HEK293T (cell line): ENCODE results near the gene GNA15.

ENCODE experiments used
- CTCF ChIA-PET: fragments of 350-600 bp; formaldehyde crosslinking; extraction: SDS; loops from one replicate; lab custom pipeline; 2021; ENCODE audit warnings: antibody characterized with exemption, inconsistent platforms; lab: Yijun Ruan, JAX
- POLR2A ChIA-PET: fragments of 350-600 bp; formaldehyde crosslinking; extraction: SDS; loops from one replicate; lab custom pipeline; 2020; ENCODE audit warnings: antibody characterized with exemption, inconsistent platforms; lab: Yijun Ruan, JAX
- DNase-seq: peaks from one replicate; pipeline ENCODE4 v3.0.0; 2012; ENCODE audit warnings: mixed read lengths; ENCODE audit errors: extremely low spot score
- ARNT ChIP-seq: fragments of 450-650 bp; IDR thresholded peaks from 2 replicates; pipeline ENCODE4 v1.6.1; 2017; ENCODE audit warnings: mild to moderate bottlenecking
- BHLHE40 ChIP-seq: fragments of 450-650 bp; IDR thresholded peaks from 2 replicates; pipeline ENCODE4 v1.6.1; 2016; ENCODE audit warnings: mild to moderate bottlenecking, moderate library complexity, borderline replicate concordance
- CTBP1 ChIP-seq: fragments of 450-650 bp; IDR thresholded peaks from 2 replicates; pipeline ENCODE4 v1.6.1; 2016; ENCODE audit warnings: borderline replicate concordance
- ELF4 ChIP-seq: fragments of 450-650 bp; IDR thresholded peaks from 2 replicates; pipeline ENCODE4 v1.6.1; 2017; ENCODE audit warnings: antibody characterized with exemption
- FOXA1 ChIP-seq: fragments of 450-650 bp; IDR thresholded peaks from 2 replicates; pipeline ENCODE4 v1.6.1; 2016; ENCODE audit warnings: mild to moderate bottlenecking
- FOXK2 ChIP-seq: fragments of 450-650 bp; IDR thresholded peaks from 2 replicates; pipeline ENCODE4 v1.6.1; 2016; ENCODE audit warnings: mild to moderate bottlenecking
- FOXM1 ChIP-seq: fragments of 450-650 bp; IDR thresholded peaks from 2 replicates; pipeline ENCODE4 v1.6.1; 2017; ENCODE audit warnings: mild to moderate bottlenecking, borderline replicate concordance
- HDGF ChIP-seq: fragments of 450-650 bp; IDR thresholded peaks from 2 replicates; pipeline ENCODE4 v1.6.1; 2017; ENCODE audit warnings: antibody characterized with exemption, borderline replicate concordance
- L3MBTL2 ChIP-seq: fragments of 450-650 bp; conservative IDR thresholded peaks from 2 replicates; pipeline ENCODE4 v1.6.1; 2016; ENCODE audit warnings: mild to moderate bottlenecking
- LEF1 ChIP-seq: fragments of 450-650 bp; IDR thresholded peaks from 2 replicates; pipeline ENCODE4 v1.6.1; 2017; ENCODE audit warnings: mild to moderate bottlenecking, borderline replicate concordance
- NFRKB ChIP-seq: fragments of 450-650 bp; IDR thresholded peaks from 2 replicates; pipeline ENCODE4 v1.6.1; 2016; ENCODE audit warnings: mild to moderate bottlenecking, moderate library complexity
- SP1 ChIP-seq: fragments of 450-650 bp; IDR thresholded peaks from 2 replicates; pipeline ENCODE4 v1.6.1; 2017
- SUZ12 ChIP-seq: fragments of 450-650 bp; IDR thresholded peaks from 2 replicates; pipeline ENCODE4 v1.6.1; 2016; ENCODE audit warnings: mild to moderate bottlenecking
- TARDBP ChIP-seq: fragments of 450-650 bp; IDR thresholded peaks from 2 replicates; pipeline ENCODE4 v1.6.1; 2016
- ZNF384 ChIP-seq: fragments of 450-650 bp; IDR thresholded peaks from 2 replicates; pipeline ENCODE4 v1.6.1; 2016
- TF ChIP-seq, protein P1 (sequence below): fragments of 450-650 bp; IDR thresholded peaks from 2 replicates; pipeline ENCODE4 v1.6.1; 2016

The GNA15 gene

DNA sequence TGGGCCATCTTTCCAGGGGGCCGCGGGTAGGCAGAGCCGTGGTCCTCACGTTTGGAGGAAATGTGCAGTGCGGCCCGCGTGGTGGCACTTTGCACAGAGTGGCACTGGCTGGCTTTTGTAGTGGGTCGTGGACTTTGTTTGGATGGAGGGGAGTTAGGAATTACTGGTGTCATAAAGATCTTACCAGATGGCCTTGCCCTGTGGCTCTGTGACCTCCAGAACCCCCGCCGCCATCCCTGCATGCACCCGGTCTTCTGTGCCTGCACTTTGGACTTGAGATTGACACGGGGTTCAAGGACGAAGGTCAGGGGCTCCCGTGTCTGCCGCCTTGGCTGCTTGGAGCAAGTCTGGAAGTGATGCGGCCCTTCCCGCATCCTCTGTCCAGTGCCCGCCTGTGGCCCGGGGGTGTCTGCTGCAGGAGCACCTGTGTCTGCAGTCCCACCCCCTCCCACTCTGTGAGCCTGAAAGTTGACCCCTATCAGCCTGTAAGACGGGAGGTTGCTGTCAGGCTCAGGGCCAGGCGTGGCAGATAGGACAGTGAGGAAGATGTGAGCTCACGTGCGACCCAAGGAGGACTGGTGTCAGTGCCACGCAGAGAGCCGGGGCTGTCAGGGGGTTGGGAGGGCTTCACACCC lies 39.4 kb upstream of the GNA15 start:
- no peak for DNase-seq
- ChIA-PET POLR2A (interaction anchor here (1.0 kb wide), 1 partner anchor 8 kb away, joined by 5 read pairs; no protein-coding TSS in a partner anchor), CTCF (interaction anchor here (1.7 kb wide), 1 partner anchor 21 kb away, joined by 4 read pairs; no protein-coding TSS in a partner anchor)

DNA sequence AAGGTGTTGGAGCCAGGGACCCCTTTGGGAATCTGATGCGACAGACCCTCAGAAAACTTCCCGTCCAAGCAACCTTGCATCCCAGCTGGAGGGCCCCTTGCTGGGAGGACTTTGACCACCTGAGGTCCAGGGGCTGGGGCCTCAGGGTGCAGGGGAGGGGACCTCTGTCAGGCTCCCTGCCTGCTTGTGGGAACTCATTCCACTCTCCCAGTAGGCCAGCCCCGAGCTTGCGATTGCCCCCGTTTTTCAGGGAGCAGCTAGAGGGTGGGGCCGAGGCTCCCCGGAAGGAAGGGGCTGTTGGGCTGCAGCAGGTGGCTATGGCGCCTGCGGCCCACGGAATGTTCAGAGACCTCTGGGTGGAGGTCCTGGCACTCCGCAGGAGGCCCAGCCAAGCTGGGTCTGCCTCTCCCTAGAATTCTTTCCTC lies 38.9 kb upstream of the GNA15 start:
- ChIA-PET POLR2A (no interaction called here), CTCF (no interaction called here)
- TF ChIP-seq L3MBTL2 (no peak), TARDBP (no peak), ARNT (no peak), FOXK2 (no peak), CTBP1 (no peak), BHLHE40 (no peak), ZNF384 (no peak), HDGF (no peak), ELF4 (no peak), LEF1 (no peak), FOXM1 (no peak), SUZ12 (no peak)
- TF ChIP-seq, protein P1, sequence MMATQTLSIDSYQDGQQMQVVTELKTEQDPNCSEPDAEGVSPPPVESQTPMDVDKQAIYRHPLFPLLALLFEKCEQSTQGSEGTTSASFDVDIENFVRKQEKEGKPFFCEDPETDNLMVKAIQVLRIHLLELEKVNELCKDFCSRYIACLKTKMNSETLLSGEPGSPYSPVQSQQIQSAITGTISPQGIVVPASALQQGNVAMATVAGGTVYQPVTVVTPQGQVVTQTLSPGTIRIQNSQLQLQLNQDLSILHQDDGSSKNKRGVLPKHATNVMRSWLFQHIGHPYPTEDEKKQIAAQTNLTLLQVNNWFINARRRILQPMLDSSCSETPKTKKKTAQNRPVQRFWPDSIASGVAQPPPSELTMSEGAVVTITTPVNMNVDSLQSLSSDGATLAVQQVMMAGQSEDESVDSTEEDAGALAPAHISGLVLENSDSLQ, result no peak
- DNase-seq, result no peak

More for the DNA sequence above, 39.4 kb upstream of the GNA15 start:
- TF ChIP-seq BHLHE40 (no peak), ZNF384 (no peak), LEF1 (no peak), HDGF (no peak), ARNT (no peak), FOXM1 (no peak), CTBP1 (no peak), TARDBP (no peak), NFRKB (no peak), SUZ12 (no peak), SP1 (no peak), L3MBTL2 (no peak)
- TF ChIP-seq, protein P1, result no peak

DNA sequence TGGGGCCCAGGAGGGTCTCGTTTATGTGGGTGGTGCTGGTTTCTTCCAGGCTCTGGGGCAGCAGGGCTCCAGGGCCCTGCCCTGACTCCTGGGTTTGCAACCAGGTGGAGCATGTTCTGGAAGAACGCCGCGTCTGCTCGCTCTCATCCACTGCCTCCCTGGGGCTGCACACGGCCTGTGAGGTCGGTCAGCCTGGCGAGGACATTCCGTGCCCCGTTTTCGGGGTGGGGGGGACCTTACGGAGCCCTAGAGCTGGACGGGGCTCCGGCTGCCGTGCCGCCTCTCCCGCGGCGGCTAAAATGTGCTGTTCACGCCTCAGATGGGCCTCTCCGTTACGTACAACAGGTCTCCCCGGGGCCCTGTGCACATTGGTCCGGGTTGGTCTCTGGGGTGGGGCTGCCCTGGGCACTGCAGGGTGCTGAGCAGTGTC lies 38.4 kb upstream of the GNA15 start:
- TF ChIP-seq SP1 (no peak), FOXA1 (no peak)
- DNase-seq, result no peak
- POLR2A ChIA-PET, result no interaction called here
- CTCF ChIA-PET, result interaction anchor here (1.7 kb wide), 1 partner anchor 11 kb away, joined by 7 read pairs; no protein-coding TSS in a partner anchor

DNA sequence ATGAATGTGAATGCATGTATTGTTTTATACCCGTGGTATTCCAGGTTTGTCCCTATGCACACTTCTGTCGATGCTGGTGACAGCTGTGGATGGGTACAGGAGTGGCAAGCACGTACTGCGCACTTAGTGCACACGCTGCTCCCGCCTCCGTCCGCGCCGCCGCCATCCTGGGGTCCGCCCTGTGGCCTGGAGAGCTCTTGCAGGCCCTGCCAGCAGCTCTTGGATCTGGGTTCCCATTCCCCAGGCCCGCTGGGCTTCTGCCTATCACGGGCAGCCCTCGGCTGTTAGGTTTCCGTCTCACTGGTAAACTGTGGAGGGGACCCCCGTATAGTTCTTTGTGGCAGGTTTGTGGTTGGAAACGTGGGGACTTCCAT lies 37.7 kb upstream of the GNA15 start:
- POLR2A ChIA-PET, result interaction anchor here (0.6 kb wide), 1 partner anchor 137 kb away, joined by 3 read pairs; no protein-coding TSS in a partner anchor

DNA sequence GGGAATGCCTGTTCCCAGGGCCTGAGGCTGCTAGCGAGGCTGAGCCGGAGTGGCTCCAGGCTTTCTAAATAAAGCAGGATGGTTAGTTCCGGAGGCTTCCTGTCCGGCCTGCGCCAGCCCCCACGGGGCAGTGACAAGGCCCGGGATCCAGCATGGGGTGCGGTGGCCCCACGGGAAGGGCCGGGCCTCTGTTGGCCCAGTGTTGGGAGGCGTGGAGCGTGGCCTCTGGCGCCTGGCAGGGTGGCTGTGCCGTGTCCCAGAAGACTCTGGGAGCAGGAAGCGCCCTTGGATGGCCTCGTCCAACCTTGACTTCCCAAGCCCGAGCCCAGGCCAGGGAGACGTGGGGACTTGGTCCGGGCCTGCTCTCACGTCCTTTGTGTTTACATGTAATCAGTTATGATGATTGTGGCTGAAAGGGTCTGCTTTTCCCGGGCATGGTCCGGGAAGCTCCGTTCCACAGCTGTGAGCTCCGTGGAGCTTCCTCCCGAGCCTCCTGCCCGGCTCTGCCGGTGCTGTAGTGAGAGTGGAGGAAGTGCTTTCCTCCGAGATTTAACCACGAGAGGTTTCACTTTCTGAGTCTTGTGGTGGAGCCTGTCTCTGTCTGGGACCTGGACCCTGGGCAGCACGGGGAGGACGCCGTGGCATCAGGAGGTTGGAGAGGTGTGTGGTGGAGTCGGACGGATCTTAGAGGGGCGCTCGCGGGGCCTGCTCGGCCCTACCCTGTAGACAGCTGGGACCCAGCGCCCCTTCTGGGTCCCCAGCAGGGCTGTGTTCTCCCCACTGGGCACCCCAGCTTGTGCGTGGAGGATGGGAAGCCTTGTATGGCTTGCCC lies 37.1 kb upstream of the GNA15 start:
- ChIA-PET POLR2A (interaction anchor here (0.6 kb wide), 1 partner anchor 138 kb away, joined by 3 read pairs; no protein-coding TSS in a partner anchor), CTCF (interaction anchor here (0.6 to 1.7 kb wide), 2 partner anchors 10 to 82 kb away, joined by 5 to 7 read pairs; no protein-coding TSS in a partner anchor)
- TF ChIP-seq LEF1, result no peak
- no peak for TF ChIP-seq TARDBP
- TF ChIP-seq, protein P1, result no peak
- TF ChIP-seq CTBP1, result no peak
- no peak for TF ChIP-seq FOXK2
- no peak for TF ChIP-seq ELF4
- no peak for TF ChIP-seq BHLHE40
- no peak for TF ChIP-seq SUZ12
- no peak for TF ChIP-seq ARNT
- TF ChIP-seq ZNF384, result no peak
- no peak for TF ChIP-seq SP1
- no peak for TF ChIP-seq NFRKB
- TF ChIP-seq FOXM1, result no peak
- no peak for DNase-seq

More for the DNA sequence above, 37.7 kb upstream of the GNA15 start:
- CTCF ChIA-PET, result interaction anchor here (0.6 to 1.7 kb wide), 2 partner anchors 10 to 82 kb away, joined by 5 to 7 read pairs; no protein-coding TSS in a partner anchor
- no peak for DNase-seq
- no peak for TF ChIP-seq CTBP1
- no peak for TF ChIP-seq L3MBTL2
- no peak for TF ChIP-seq ZNF384
- TF ChIP-seq HDGF, result no peak
